Stimulated activated naive CD4-positive, alpha-beta T cell treated with Interleukin-2 at 50 U/mL for 16 hours (primary cell): ENCODE data around the gene SERINC2.
"Not testable (repeated sequence)": the region's sequence is repeated elsewhere in the genome, so short reads cannot be mapped to it uniquely, and the experiment has no call there.

Experiments used
- DNase-seq: peaks from one replicate; lab custom pipeline; 2025; lab: John Stamatoyannopoulos, UW

The SERINC2 gene

GRCh38 chr1:31383967-31384366 lies 29.0 kb upstream of the SERINC2 start:
- DNase-seq = no peak

- DNase-seq = not testable (repeated sequence)
These were observed 26.3 kb upstream of the SERINC2 start for GRCh38 chr1:31386576-31387243.

GRCh38 chr1:31387612-31388011 lies 25.4 kb upstream of the SERINC2 start:
- no peak for DNase-seq

GRCh38 chr1:31389616-31390015 lies 23.4 kb upstream of the SERINC2 start:
- no peak for DNase-seq

- no peak for DNase-seq
These were observed 22.9 kb upstream of the SERINC2 start for GRCh38 chr1:31390071-31390470.

- DNase-seq = no peak
These were observed 19.6 kb upstream of the SERINC2 start for GRCh38 chr1:31393463-31393862.

- peak; percentile 63 for DNase-seq
These were observed 18.3 kb upstream of the SERINC2 start for GRCh38 chr1:31394584-31395193.

GRCh38 chr1:31396633-31397351 lies 16.2 kb upstream of the SERINC2 start:
- DNase-seq = no peak

GRCh38 chr1:31397360-31398095 lies 15.5 kb upstream of the SERINC2 start:
- no peak for DNase-seq

- no peak for DNase-seq
These were observed 14.8 kb upstream of the SERINC2 start for GRCh38 chr1:31398246-31398645.

GRCh38 chr1:31399976-31400375 lies 13.0 kb upstream of the SERINC2 start:
- DNase-seq = no peak

GRCh38 chr1:31400393-31400792 lies 12.6 kb upstream of the SERINC2 start:
- no peak for DNase-seq

GRCh38 chr1:31401241-31401640 lies 11.8 kb upstream of the SERINC2 start:
- no peak for DNase-seq

GRCh38 chr1:31405578-31406245 lies 7.3 kb upstream of the SERINC2 start:
- no peak for DNase-seq

- no peak for DNase-seq
These were observed 5.9 kb upstream of the SERINC2 start for GRCh38 chr1:31407029-31407626.

- DNase-seq = no peak
These were observed 4.2 kb upstream of the SERINC2 start for GRCh38 chr1:31408788-31409318.

GRCh38 chr1:31409946-31410858 lies 2.8 kb upstream of the SERINC2 start:
- no peak for DNase-seq

- DNase-seq = no peak
These were observed 2.1 kb upstream of the SERINC2 start for GRCh38 chr1:31410871-31411270.

GRCh38 chr1:31412205-31412604 lies 808 bp upstream of the SERINC2 start:
- no peak for DNase-seq

- DNase-seq = peak; percentile 4
These were observed 490 bp downstream of the SERINC2 start for GRCh38 chr1:31413405-31414001.
